RKO (cell line): Measurements from ENCODE around the gene ACTN1.
"Not testable (repeated sequence)": the region's sequence is repeated elsewhere in the genome, so short reads cannot be mapped to it uniquely, and the experiment has no call there.

Experiments used
- DNase-seq: peaks from one replicate; pipeline ENCODE4 v3.0.0-alpha.2; 2016; ENCODE audit warnings: low spot score

The ACTN1 gene

DNA sequence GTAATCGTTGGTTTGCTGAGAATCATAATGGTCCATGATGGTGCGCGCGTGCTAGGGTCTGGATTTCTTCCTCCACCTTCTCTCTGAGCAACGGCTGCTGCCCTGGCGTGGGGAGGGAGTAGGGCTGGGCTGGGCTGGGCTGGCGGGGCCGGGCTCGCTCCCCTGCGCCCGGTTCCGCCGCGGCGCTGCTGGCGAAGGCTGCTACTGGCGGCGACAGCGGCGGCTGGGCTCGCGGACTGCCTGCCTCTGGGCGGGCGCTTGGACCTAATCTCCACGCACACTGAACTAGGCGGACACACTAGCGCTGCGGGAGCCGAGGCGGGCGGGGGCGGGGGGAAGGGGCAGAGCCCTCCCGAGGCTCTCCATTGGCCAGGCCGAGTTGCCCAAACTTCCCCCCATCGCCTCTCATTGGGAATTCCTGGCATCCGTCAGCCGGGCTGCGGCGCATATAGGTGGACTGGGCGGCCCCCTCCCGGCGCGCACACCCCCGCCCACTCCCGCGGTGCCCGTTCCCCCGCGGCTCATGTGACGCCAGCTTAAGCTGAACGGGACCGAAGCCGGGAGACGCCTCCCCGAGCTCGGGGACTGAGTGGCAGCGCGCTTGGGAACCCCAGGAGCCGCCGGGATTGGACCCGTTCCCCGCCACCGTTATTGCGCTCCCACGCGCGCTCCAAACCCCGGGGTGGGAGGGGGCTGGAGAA, at the start of gene ACTN1:
Gene ACTN1 (minus strand): TSS at position 282 of the 701 bp plus-strand sequence. CDS start 246 bp downstream, at position 36.
- peak; percentile 96 for DNase-seq

DNA sequence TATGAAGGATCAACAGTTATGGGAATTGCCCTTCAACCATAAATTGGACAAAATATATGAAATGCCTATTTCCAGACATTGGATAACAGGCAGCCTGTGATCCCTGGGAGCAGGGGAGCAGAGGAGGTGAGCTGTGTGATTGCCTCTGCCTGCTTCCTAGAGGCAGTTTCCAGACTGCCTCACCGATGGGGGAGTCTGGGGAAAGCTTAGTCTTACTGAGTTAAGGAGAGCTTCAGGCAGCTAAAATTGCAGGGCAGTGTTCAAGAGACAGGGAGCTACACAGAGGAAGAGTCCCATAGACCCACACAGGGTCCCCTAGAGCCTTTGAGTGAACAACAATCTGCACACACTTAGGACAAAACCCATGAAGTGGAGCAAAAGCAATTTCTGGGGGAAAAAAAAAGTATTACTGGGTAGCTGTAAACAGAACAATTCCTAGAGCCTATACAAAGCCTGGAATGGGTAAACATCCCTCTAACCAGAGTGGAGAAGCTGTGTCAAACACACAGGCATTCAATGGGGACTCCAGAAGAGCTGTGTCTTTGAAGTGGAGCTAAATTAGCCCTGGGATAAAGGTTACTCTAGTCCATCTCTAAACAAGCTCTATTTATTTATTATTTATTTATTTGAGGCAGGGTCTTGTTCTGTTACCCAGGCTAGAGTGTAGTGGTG, 48.3 kb upstream of the ACTN1 start:
- DNase-seq: no peak

DNA sequence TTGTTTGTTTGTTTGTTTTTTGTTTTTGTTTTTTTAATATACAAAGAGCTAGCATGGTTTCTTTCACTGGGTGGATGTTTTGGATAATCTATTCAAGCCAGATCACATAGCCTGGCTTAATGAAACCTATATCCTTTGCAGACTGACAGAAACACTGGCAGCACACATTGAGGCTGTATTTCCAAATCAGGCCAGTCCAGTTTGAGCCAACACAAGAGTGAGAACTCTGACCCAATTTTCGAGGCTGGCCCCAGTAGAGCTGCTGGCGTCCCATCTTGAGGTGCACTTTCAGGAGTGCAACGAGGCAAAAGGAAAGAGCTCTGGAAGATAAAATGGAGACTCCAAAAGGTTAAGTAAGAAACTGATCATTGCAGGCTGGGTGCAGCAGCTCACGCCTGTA, 43.9 kb upstream of the ACTN1 start:
- no peak for DNase-seq

DNA sequence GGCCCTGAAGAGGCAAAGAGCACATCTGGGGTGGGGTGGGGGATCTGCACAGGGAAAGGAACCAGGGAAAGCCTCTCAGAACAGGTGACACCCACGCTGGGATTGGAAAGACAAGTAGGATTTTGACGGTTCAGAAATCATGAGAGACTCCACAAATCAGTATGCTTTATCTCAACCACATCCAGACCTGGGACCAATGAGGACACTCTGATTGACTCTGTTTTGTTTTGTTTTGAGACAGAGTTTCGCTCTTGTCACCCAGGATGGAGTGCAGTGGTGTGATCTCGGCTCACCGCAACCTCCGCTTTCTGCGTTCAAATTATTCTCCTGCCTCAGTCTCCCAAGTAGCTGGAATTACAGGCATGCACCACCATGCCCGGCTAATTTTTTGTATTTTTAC, 43.0 kb upstream of the ACTN1 start:
- DNase-seq: not testable (repeated sequence)

DNA sequence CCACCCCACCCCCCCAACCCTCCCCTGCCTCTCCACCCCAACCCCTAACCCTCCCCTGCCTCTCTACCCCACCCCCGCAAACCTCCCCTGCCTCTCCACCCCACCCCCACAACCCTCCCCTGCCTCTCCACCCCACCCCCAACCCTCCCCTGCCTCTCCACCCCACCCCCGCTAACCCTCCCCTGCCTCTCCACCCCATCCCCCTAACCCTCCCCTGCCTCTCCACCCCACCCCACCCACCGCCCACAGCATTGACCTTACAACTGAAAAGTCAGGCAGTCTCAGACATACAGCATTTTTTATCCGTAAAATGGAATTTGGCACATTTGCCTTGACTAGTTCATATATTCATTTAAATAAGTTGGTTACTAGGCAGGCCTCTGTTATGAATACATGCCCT, 38.6 kb upstream of the ACTN1 start:
- DNase-seq: no peak

DNA sequence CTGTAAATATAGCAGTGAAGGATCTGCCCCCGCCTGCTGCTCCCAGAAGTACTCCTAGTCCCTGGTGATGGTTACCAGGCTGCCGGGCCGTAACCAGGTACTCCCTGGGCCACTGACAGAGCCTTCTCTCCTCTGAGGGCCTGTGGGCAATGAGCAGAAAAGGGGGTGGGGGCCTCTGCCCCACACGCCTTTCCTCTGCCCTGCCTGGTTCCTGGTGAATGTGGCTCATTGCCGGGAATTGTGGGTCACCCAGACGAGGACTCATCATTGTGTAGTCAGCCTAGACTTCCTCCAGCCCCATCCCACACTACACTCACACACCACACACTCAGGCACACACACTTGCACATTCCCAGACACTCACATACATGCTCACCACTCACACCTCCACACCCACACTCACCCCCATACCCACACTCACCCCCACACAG, 35.7 kb upstream of the ACTN1 start:
- peak; percentile 44 for DNase-seq

DNA sequence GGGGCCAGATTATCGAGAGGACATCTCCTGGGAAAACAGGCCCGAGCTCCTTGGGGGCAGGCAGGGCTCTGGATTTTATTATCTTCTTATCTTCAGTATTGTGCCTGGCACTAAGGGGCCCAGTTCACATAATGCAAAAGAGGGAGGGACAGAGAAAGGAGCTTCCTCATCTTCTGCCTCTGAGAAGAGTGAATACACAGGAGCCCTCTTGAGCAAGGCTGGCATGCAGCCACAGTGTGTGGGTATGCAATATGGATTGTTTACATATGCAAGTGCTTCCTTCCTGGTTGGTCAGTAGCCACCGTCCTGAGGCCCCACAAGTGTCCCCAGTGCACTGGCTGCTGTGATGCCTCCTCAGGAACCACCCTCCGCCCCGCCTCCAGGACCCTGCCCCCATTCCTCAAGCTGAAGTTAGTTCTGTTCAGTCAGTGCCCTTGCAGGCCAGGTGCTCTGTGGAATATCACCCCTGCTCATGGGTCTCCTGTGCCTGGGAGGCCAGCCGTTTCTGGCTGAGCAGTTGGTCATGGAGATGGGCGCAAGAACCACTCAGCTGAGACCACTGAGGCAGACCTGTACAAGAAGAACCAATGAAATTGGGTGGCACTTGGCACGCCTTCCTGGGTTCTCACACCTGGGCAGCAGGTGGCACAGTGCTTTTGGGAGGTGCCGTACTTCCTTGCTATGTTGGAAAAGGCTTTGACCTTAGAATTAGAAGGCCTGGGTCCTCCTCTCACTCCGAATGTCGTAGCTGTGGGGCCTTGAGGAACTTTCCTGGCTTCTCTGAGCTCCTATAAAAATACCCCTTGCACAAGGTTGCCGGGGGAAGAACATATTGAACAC, 35.1 kb upstream of the ACTN1 start:
- DNase-seq: no peak

DNA sequence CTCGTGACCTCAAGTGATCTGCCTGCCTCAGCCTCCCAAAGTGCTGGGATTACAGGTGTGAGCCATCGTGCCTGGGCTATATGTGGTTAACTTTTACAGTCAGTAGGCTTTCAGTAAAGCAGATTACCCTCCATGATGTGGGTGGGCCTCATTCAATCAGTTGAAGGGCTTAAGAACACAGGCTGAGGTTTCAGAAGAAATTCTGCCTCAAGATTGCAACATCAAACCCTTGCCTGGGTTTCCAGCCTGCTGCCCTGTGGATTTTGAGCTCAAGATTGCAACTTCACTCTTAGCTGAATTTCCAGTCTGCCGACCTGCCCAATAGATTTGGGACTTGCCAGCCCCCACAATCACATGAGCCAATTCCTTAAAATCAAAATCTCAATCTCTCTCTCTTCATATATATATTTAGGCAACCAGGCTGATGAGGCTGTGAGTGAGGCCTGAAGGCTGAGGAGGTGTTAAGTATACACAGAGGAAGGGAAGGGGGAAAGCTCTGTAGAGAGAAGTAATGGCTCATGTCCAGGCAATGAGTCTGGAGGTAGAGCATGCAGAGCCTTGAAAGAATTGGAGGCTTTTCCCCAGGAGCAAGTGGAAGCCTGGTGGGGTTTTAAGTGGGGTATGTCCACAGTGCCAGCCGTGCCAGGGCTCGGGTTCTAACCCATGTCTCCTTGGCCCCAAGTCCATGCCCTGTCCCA, 33.3 kb upstream of the ACTN1 start:
- no peak for DNase-seq

DNA sequence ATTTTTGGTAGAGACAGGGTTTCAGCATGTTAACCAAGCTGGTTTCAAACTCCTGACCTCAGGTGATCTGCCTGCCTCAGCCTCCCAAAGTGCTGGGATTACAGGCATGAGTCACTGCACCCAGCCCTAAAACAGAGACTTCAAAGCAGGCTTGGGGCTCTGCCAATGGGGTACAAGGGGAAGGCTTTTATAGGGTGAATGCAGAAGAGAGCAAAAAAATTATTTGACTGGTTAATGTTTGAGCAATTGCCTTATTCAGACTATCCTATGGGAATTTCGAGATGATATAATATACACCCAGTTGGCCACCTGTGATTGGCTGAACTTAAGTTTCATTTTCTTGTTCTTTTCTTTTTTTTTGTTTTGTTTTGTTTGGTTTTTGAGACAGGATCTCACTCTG, 31.5 kb upstream of the ACTN1 start:
- no peak for DNase-seq

DNA sequence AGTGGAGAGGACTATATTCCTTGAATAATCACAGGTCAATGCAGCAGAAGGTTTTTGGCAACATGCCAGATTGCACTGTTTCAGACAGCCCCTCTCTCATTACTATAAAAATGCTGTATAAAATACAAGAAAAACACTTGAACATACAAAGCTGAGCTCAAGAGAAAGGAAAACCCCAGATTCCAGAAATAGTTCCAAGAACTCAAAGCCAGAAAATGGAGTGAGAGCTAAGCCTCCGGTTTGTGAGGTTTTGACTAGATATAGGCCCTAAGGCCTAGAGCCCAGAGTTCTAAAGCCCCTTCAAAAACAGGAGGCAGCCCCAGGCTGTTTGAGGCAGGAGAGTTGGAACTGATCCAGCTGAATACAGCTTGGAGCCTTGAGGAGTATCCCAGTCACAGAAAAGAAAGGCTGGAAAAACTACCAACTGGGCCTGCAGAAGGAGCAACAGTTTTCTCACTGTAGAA, 29.4 kb upstream of the ACTN1 start:
- DNase-seq: no peak

DNA sequence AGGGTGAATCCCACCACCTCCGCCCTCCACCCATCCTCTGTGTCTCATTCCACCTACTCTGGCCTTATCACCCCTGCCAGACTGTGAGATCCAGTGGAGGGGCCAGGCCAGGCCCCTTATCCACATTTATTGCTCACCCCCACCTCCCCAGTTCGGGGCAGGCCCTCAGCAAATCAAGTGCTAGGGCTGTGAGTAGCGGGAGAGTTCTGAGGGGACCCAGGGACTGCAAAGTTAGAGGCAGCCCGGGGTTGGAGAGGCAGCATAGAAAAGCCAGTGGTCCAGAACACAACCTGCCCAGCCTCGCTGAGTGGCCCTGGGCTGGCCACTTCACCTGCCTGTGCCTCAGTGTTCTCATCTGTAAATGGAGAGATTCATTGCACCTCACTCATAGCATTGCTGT, 27.2 kb upstream of the ACTN1 start:
- no peak for DNase-seq

DNA sequence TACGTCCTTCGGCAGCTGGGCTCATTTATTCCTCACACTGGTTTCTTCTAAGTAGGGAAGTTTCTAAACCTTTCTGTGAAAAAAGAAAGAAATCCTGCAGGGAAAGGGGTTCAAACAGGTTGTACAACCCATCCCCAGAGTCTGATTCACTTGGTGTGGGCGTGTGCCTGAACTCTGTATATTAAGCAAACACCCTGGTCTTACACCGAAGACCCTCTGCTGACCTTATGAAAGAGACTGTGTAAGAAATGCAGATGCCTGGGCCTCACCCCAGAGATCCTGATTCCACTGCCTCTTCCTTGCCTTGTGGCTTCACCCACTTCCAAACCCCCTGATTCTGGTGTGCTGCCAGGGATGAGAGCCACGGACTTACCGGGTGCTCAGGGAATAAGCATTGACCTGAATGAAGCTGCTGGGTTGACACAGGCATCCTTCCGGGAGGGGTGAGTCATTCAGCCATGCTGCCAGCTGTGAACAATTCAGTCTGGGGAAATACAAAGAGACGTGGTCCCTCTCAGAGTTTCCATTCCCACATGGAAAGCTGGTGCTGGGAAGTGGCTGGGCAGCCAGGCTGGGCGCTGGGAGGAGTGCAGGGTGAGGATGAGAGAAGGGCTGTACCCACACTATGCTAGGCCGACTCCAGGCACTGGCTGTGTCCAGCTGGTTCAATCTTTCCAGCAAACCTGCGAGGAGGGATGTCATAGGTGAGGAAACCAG, 26.5 kb upstream of the ACTN1 start:
- peak; percentile 87 for DNase-seq

DNA sequence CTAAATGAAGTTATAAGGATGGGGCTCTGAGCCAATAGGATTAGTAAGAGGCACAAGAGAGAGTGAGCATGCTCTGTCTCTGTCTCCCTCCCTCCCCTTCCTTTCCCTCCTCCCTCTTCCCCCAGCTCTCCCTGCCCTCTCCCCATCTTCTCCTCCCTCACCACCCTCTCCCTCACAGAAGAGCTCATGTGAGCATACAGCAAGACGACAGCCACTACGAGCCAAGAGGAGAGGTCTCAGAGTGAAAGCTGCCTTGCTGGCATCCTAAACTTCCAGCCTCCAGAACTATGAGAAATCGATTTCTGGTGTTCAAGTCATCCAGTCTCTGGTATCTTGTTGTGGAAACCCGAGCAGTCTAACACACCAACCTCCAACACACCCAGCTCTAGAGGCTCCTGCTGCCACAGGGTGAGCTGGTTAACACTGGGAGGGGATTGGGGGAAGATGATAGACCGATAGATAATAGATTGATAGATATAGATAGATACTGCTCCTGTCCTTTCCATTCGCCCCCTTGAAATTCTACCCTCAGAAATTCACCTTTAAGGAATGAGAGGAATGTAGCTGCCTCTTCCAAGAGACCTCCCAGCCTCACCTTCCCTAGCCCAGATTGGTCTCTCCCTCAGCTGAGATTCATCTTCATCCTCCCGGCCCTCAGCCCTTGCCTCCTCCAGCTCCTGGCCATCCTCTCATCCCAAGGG, 25.8 kb upstream of the ACTN1 start:
- DNase-seq: no peak

DNA sequence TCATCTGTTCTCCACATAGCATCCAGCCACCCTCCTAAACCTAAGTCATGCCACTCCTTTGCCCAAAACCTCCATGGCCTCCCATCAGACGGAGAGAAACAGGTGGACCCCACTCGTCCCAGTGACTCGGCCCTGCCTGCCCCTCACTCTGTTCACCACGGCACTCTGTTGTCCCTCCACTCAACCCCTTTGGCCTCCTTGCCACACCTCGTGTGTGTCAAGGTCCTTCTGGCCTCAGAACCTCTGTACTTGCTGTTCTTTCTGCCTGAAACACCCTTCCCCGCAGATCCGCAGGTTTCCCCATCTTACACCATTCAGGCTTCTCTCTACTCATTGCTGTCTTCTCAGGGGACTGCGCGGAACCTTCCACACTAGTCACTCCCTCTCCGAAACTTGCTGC, 24.5 kb upstream of the ACTN1 start:
- DNase-seq: no peak

DNA sequence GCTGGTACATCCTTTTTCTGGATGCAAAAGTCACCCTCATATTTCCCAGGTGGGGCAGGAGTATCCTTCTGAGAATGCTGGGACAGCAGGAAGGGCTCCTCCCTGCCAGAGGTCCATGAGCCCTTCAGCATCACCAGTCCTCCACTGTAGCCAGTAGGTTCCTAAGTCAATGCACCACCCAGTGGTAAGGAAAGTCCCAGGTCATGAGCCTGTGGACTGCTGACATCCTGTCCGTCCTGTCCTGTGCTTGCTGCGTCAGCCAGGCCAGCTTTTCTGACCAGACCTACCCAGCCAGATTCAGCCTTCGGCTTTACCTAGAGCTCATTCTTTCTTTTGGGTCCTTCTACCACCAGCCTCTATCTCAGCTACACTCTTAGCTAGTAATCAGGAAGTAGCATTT, 23.0 kb upstream of the ACTN1 start:
- DNase-seq: peak; percentile 51

DNA sequence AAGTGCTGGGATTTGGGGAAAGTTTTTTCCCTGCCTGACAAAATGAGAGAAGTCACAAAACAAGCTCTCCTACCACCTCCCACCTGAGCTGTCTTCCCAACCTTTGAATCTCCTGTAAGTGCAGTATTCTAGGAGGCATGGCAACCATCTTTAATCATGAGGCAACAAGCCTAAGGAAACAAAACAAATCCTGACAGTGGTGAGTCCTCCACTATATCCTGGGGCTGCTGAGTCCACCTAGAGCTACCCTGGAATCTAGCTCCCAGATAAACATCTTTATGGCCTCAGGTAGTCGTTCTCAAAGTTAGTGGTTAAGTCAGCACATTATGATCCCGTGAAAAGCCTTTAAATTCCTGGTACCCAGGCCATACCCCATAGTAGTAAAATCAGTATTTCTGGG, 22.3 kb upstream of the ACTN1 start:
- no peak for DNase-seq

DNA sequence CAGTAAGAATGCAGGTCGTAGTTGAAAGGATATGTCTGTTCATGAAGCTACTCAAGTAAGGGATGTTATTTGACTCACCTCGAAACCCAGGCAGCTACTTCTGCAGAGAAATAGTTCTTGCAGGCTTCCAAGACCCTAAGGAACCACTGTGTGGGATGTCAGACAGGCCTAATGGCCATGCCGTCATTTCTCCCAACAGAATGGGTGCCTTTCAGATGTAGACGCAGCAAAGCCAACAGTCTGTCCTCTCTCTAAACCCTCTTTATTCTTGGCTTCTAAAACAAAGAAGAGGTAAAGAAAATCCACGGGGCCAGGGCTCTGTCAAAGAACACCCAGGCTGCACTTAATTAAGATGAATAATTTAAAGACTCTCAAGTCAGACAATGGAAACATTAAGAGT, 19.0 kb upstream of the ACTN1 start:
- DNase-seq: no peak

DNA sequence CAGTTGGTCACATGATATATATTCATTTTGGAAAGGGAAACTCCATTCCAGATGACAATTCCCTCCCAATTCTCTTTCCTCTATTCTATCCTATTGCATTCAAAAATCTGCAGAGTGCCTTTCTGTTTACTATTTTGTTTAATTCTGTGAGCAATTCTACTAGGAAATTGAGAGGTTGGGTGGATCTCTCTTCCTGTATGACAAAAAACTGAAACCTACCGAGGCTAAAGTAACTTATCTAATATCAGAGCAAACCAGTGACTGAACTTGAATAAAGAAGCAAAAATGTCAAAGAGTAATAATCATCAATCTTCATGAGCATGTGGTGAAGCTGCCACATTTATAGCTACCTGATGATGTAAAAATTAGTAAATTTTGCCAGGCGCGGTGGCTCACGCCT, 16.6 kb upstream of the ACTN1 start:
- DNase-seq: no peak

DNA sequence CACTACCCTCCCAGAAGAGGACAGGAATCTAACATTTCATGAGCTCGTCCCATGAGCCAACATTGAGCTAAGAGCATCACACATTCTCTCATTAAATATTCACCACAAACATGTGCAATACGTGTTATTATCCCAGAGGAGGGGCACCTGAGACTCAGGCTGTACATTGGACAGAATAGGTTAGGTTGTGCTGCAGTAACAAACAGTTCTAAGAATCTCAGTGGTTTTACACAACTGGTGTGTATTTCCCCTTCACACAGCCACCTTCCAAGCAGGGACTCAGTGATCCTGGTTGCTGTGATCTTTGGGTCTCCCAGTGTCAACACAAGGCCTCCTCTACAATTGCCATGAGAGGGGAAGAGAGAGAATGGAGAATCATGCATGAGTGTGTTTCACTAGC, 15.0 kb upstream of the ACTN1 start:
- DNase-seq: no peak

DNA sequence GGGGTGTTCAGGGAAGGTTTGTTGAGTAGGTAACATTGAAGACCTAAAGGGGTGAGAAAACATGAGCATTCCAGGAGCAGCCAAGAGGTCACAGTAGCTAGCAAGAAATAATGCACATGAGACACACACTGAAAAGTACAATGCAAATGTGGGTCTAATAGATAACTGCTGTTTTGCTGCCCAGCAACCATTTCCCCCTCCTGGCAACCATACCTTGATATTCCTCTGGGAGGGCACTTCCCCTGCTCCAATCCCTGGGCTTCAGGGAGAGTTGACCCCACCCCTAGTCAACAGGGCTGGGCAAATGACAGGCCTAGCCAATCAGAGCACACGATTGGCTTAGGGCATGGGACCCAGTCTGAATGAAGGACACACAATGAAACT, 8.5 kb upstream of the ACTN1 start:
- no peak for DNase-seq
